HEK293 (cell line): ENCODE results near the gene DOK6.

ENCODE experiments used
- CTCF ChIA-PET: fragments of 350-600 bp; formaldehyde crosslinking; extraction: SDS; loops from one replicate; lab custom pipeline; 2021; ENCODE audit warnings: antibody characterized with exemption; lab: Yijun Ruan, JAX
- POLR2A ChIA-PET: fragments of 300-600 bp; formaldehyde crosslinking; extraction: SDS; loops from one replicate; lab custom pipeline; 2020; ENCODE audit warnings: antibody characterized with exemption, inconsistent platforms; lab: Yijun Ruan, JAX
- H3K27ac ChIP-seq: fragments of 200-500 bp; sonication (Bioruptor generic); 2 replicates; pipeline ENCODE4 v1.5.1; 2014; ENCODE audit warnings: low read depth, low read length, control low read depth, inconsistent platforms; ENCODE audit errors: extremely low read depth
- H3K36me3 ChIP-seq, 2 experiments: fragments of 200-500 bp in 1 of 2; sonication (Bioruptor generic) in 1 of 2; 1 replicate in 1 of 2; 2 replicates in 1 of 2; pipeline ENCODE4 v1.5.1; 2014 to 2017; ENCODE audit warnings: inconsistent platforms in 2 of 2, low read length in 2 of 2; ENCODE audit not compliant: control insufficient read depth in 2 of 2, insufficient read depth in 1 of 2
- H3K4me1 ChIP-seq: fragments of 200-500 bp; sonication (Bioruptor generic); 2 replicates; pipeline ENCODE4 v1.5.1; 2014; ENCODE audit warnings: mild to moderate bottlenecking, low read length, inconsistent platforms; ENCODE audit not compliant: control insufficient read depth, insufficient read depth
- H3K4me3 ChIP-seq: 2 replicates; pipeline ENCODE4 v1.5.1; 2011; ENCODE audit warnings: low read depth, mild to moderate bottlenecking, control low read depth, low read length, moderate library complexity
- H3K9me3 ChIP-seq: fragments of 200-500 bp; sonication (Bioruptor generic); 2 replicates; pipeline ENCODE4 v1.5.1; 2014; ENCODE audit warnings: low read depth, low read length, inconsistent platforms; ENCODE audit not compliant: control insufficient read depth, insufficient read depth
- KLF10 ChIP-seq: fragments of 450-650 bp; IDR thresholded peaks from 2 replicates; pipeline ENCODE4 v1.5.1; 2018; ENCODE audit warnings: missing biosample characterization, mild to moderate bottlenecking, missing genetic modification characterization
- KLF16 ChIP-seq: fragments of 450-650 bp; formaldehyde crosslinking; IDR thresholded peaks from 2 replicates; pipeline ENCODE4 v1.5.1; 2017; ENCODE audit warnings: missing biosample characterization, missing genetic modification characterization
- PBX3 ChIP-seq: sonication (generic); formaldehyde crosslinking; IDR thresholded peaks from 2 replicates; pipeline ENCODE4 v1.8.1; 2022; ENCODE audit warnings: mild to moderate bottlenecking, moderate library complexity, missing genetic modification reagents
- PRDM2 ChIP-seq: fragments of 450-650 bp; formaldehyde crosslinking; IDR thresholded peaks from 2 replicates; pipeline ENCODE4 v1.5.1; 2016; ENCODE audit warnings: missing biosample characterization, missing genetic modification characterization, borderline replicate concordance
- SCRT1 ChIP-seq: fragments of 450-650 bp; formaldehyde crosslinking; IDR thresholded peaks from 2 replicates; pipeline ENCODE4 v1.5.1; 2016; ENCODE audit warnings: missing biosample characterization, missing genetic modification characterization, borderline replicate concordance
- TRIM28 ChIP-seq: IDR thresholded peaks from 2 replicates; pipeline ENCODE4 v1.6.1; 2011; ENCODE audit warnings: low read length, control low read depth, borderline replicate concordance
- ZEB2 ChIP-seq: fragments of 450-650 bp; formaldehyde crosslinking; IDR thresholded peaks from 2 replicates; pipeline ENCODE4 v1.5.1; 2016; ENCODE audit warnings: missing biosample characterization, missing genetic modification characterization
- ZNF155 ChIP-seq: fragments of 450-650 bp; formaldehyde crosslinking; IDR thresholded peaks from 2 replicates; pipeline ENCODE4 v1.5.1; 2016; ENCODE audit warnings: missing biosample characterization, missing genetic modification characterization
- ZNF169 ChIP-seq: fragments of 450-650 bp; formaldehyde crosslinking; IDR thresholded peaks from 2 replicates; pipeline ENCODE4 v1.5.1; 2016; ENCODE audit warnings: missing biosample characterization, missing genetic modification characterization
- ZNF24 ChIP-seq: fragments of 450-650 bp; formaldehyde crosslinking; IDR thresholded peaks from 2 replicates; pipeline ENCODE4 v1.5.1; 2016; ENCODE audit warnings: missing biosample characterization, missing genetic modification characterization
- ZNF248 ChIP-seq: fragments of 450-650 bp; formaldehyde crosslinking; IDR thresholded peaks from 2 replicates; pipeline ENCODE4 v1.5.1; 2017; ENCODE audit warnings: missing biosample characterization, missing genetic modification characterization
- ZNF292 ChIP-seq: fragments of 450-650 bp; formaldehyde crosslinking; IDR thresholded peaks from 2 replicates; pipeline ENCODE4 v1.5.1; 2016; ENCODE audit warnings: low read depth, missing biosample characterization, missing genetic modification characterization, borderline replicate concordance
- ZNF302 ChIP-seq: fragments of 450-650 bp; formaldehyde crosslinking; IDR thresholded peaks from 2 replicates; pipeline ENCODE4 v1.5.1; 2016; ENCODE audit warnings: missing biosample characterization, missing genetic modification characterization, low read depth
- ZNF324 ChIP-seq: fragments of 450-650 bp; formaldehyde crosslinking; IDR thresholded peaks from 2 replicates; pipeline ENCODE4 v1.5.1; 2016; ENCODE audit warnings: missing biosample characterization, missing genetic modification characterization
- ZNF544 ChIP-seq: fragments of 450-650 bp; formaldehyde crosslinking; IDR thresholded peaks from 2 replicates; pipeline ENCODE4 v1.5.0; 2017; ENCODE audit warnings: missing biosample characterization, missing genetic modification characterization
- ZNF571 ChIP-seq: fragments of 450-650 bp; formaldehyde crosslinking; IDR thresholded peaks from 2 replicates; pipeline ENCODE4 v1.5.0; 2017; ENCODE audit warnings: missing biosample characterization, missing genetic modification characterization
- ZNF623 ChIP-seq: fragments of 450-650 bp; formaldehyde crosslinking; IDR thresholded peaks from 2 replicates; pipeline ENCODE4 v1.5.1; 2016; ENCODE audit warnings: missing biosample characterization, missing genetic modification characterization
- ZNF639 ChIP-seq: fragments of 450-650 bp; formaldehyde crosslinking; IDR thresholded peaks from 2 replicates; pipeline ENCODE4 v1.5.1; 2016; ENCODE audit warnings: missing biosample characterization, missing genetic modification characterization
- ZNF654 ChIP-seq: fragments of 450-650 bp; formaldehyde crosslinking; IDR thresholded peaks from 2 replicates; pipeline ENCODE4 v1.5.1; 2016; ENCODE audit warnings: low read depth, missing biosample characterization, missing genetic modification characterization
- ZNF785 ChIP-seq: fragments of 450-650 bp; formaldehyde crosslinking; IDR thresholded peaks from 2 replicates; pipeline ENCODE4 v1.5.1; 2016; ENCODE audit warnings: missing biosample characterization, missing genetic modification characterization
- ZNF830 ChIP-seq: fragments of 450-650 bp; IDR thresholded peaks from 2 replicates; pipeline ENCODE4 v1.5.0; 2018; ENCODE audit warnings: missing biosample characterization, missing genetic modification characterization, low read depth, mild to moderate bottlenecking, moderate library complexity
- ZSCAN16 ChIP-seq: fragments of 450-650 bp; formaldehyde crosslinking; IDR thresholded peaks from 2 replicates; pipeline ENCODE4 v1.5.1; 2016; ENCODE audit warnings: missing biosample characterization, missing genetic modification characterization
- ZSCAN5A ChIP-seq: fragments of 450-650 bp; formaldehyde crosslinking; IDR thresholded peaks from 2 replicates; pipeline ENCODE4 v1.5.1; 2016; ENCODE audit warnings: missing biosample characterization, missing genetic modification characterization
- TF ChIP-seq, protein P1 (sequence below): fragments of 450-650 bp; formaldehyde crosslinking; IDR thresholded peaks from 2 replicates; pipeline ENCODE4 v1.5.1; 2016; ENCODE audit warnings: missing biosample characterization, missing genetic modification characterization

DOK6 gene

DNA sequence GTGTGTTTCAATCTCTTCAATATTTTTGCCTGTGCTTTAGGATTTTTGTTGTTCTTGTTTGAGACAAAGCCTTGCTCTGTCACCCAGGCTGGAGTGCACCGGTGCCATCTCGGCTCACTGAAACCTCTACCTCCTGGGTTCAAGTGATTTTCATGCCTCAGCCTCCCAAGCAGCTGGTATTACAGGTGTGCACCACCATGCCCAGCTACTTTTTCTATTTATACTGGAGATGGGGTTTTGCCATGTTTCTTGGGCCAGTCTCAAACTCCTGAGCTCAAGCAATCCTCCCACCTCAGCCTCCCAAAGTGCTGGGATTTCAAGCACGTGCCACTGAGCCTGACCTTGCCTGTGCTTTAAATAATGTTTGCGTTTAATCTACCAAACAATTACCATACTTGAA, 43.1 kb upstream of the DOK6 start:
- ChIA-PET CTCF (no interaction called here), POLR2A (no interaction called here)
- H3K27ac ChIP-seq = no peak overlapping the region
- H3K36me3 ChIP-seq = no peaks in the 10 kb centered on the region
- H3K9me3 ChIP-seq = no peaks in the 10 kb centered on the region
- no peaks in the 10 kb centered on the region for H3K4me1 ChIP-seq
- no peak overlapping the region for H3K4me3 ChIP-seq
- TF ChIP-seq KLF16 = no peak
- TF ChIP-seq ZNF785 (tag by site-specific recombination) = no peak
- no peak for TF ChIP-seq ZSCAN16 (tag by site-specific recombination)
- TF ChIP-seq ZNF544 = no peak
- TF ChIP-seq ZNF155 (tag by site-specific recombination) = no peak

- CTCF ChIA-PET = no interaction called here
Measured at GRCh38 chr18:69358212-69358895, 42.3 kb upstream of the DOK6 start.

More at GRCh38 chr18:69358212-69358895, 42.3 kb upstream of the DOK6 start:
- Histone ChIP-seq H3K36me3 (no peaks in the 10 kb centered on the region), H3K27ac (no peak overlapping the region), H3K4me1 (no peaks in the 10 kb centered on the region)
- TF ChIP-seq ZNF248 (tag by site-specific recombination) (no peak), ZNF639 (tag by site-specific recombination) (no peak), ZNF654 (tag by site-specific recombination) (no peak), PRDM2 (tag by site-specific recombination) (no peak), ZEB2 (no peak), KLF10 (no peak), ZSCAN5A (tag by site-specific recombination) (no peak), ZNF302 (tag by site-specific recombination) (no peak), TRIM28 (no peak), PBX3 (CRISPR knock-in tag) (no peak), ZNF623 (no peak), ZNF830 (tag by site-specific recombination) (no peak), ZNF292 (tag by site-specific recombination) (no peak), ZNF324 (no peak), ZNF24 (tag by site-specific recombination) (no peak), SCRT1 (no peak), ZNF571 (tag by site-specific recombination) (no peak), ZNF169 (tag by site-specific recombination) (no peak)
- TF ChIP-seq, protein P1, sequence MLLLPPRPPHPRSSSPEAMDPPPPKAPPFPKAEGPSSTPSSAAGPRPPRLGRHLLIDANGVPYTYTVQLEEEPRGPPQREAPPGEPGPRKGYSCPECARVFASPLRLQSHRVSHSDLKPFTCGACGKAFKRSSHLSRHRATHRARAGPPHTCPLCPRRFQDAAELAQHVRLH (tag by site-specific recombination) = no peak
- TF ChIP-seq, all 188 proteins: peak for 0
- Histone ChIP-seq H3K9me3 (no peaks in the 10 kb centered on the region), H3K4me3 (no peak overlapping the region)
- POLR2A ChIA-PET = no interaction called here
